ENCODE measurements around the gene ARHGEF17.

Gene ARHGEF17

GRCh38 chr11:73292525-73292894 is 15.6 kb upstream of the ARHGEF17 start:
- no peak for TF ChIP-seq OSR1 (CRISPR knock-in tag; IDR thresholded peaks at IDR 0.05)
- TF ChIP-seq CREB5 (CRISPR knock-in tag; IDR thresholded peaks at IDR 0.05; ENCODE audit: low read depth): no peak
- TF ChIP-seq ZNF565 (CRISPR knock-in tag; conservative IDR thresholded peaks at IDR 0.05; ENCODE audit: low read depth): no peak
- no peak for TF ChIP-seq BACH2 (CRISPR knock-in tag; IDR thresholded peaks at IDR 0.05; ENCODE audit: borderline replicate concordance)
- TF ChIP-seq ZNF8 (CRISPR knock-in tag; IDR thresholded peaks at IDR 0.05): no peak
- TF ChIP-seq ZFP3 (CRISPR knock-in tag; IDR thresholded peaks at IDR 0.05): no peak
- TF ChIP-seq POU6F1 (CRISPR knock-in tag; IDR thresholded peaks at IDR 0.05; ENCODE audit: borderline replicate concordance, low read depth): no peak
- TF ChIP-seq ZFP30 (CRISPR knock-in tag; IDR thresholded peaks at IDR 0.05): no peak
- no peak for ATAC-seq

GRCh38 chr11:73293356-73293936 is 14.6 kb upstream of the ARHGEF17 start:
- ATAC-seq: no peak
- TF ChIP-seq BACH2 (CRISPR knock-in tag; IDR thresholded peaks at IDR 0.05; ENCODE audit: borderline replicate concordance) (no peak), PATZ1 (CRISPR knock-in tag; IDR thresholded peaks at IDR 0.05; ENCODE audit: borderline replicate concordance) (no peak), OSR1 (CRISPR knock-in tag; IDR thresholded peaks at IDR 0.05) (no peak)

GRCh38 chr11:73294604-73295003 is 13.5 kb upstream of the ARHGEF17 start:
- TF ChIP-seq POU6F1 (CRISPR knock-in tag; IDR thresholded peaks at IDR 0.05; ENCODE audit: borderline replicate concordance, low read depth) (no peak), PATZ1 (CRISPR knock-in tag; IDR thresholded peaks at IDR 0.05; ENCODE audit: borderline replicate concordance) (no peak)
- ATAC-seq: no peak

- peak; percentile 87 for ATAC-seq
- TF ChIP-seq ZNF70 (CRISPR knock-in tag; IDR thresholded peaks at IDR 0.05): peak; percentile 92
- no peak for TF ChIP-seq POU6F1 (CRISPR knock-in tag; IDR thresholded peaks at IDR 0.05; ENCODE audit: borderline replicate concordance, low read depth)
Observed at GRCh38 chr11:73295241-73295995, 12.7 kb upstream of the ARHGEF17 start.

GRCh38 chr11:73295996-73296318 is 12.1 kb upstream of the ARHGEF17 start:
- no peak for ATAC-seq

More at GRCh38 chr11:73295996-73296318, 12.1 kb upstream of the ARHGEF17 start:
- TF ChIP-seq OSR1 (CRISPR knock-in tag; IDR thresholded peaks at IDR 0.05): no peak
- TF ChIP-seq ZFP3 (CRISPR knock-in tag; IDR thresholded peaks at IDR 0.05): peak; percentile 94

Data from SK-N-SH treated with all-trans-retinoic acid at 6 μM for 48 hours (cell line).